Osteoblast (primary cell): ENCODE data around the gene ZSWIM6. TPM values are rescaled to one million over a fixed set of nuclear protein-coding genes. Genes with fewer than 3 reads are reported as not detected.

ENCODE experiments used
- DNase-seq: peaks from one replicate; pipeline ENCODE4 v3.0.0; 2011; ENCODE audit warnings: low spot score, mixed read lengths; ENCODE audit not compliant: insufficient read length; ENCODE audit errors: missing footprints
- H2AFZ ChIP-seq: 2 replicates; pipeline ENCODE4 v1.6.0; 2011; ENCODE audit warnings: mild to moderate bottlenecking, low read length
- H3K27ac ChIP-seq: 2 replicates; pipeline ENCODE4 v1.5.1; 2011; ENCODE audit warnings: mild to moderate bottlenecking, low read depth, low read length, moderate library complexity
- H3K27me3 ChIP-seq: 2 replicates; pipeline ENCODE4 v1.6.0; 2012; ENCODE audit warnings: mild to moderate bottlenecking, control low read depth, inconsistent platforms, low read length, moderate library complexity; ENCODE audit not compliant: insufficient read depth
- H3K36me3 ChIP-seq: 2 replicates; pipeline ENCODE4 v1.5.1; 2011; ENCODE audit warnings: mild to moderate bottlenecking, low read length, control low read depth, moderate library complexity; ENCODE audit not compliant: insufficient read depth
- H3K4me1 ChIP-seq: 2 replicates; pipeline ENCODE4 v1.5.1; 2011; ENCODE audit warnings: mild to moderate bottlenecking, low read length, control low read depth, moderate library complexity; ENCODE audit not compliant: insufficient read depth
- H3K4me2 ChIP-seq: 2 replicates; pipeline ENCODE4 v1.6.0; 2011; ENCODE audit warnings: mild to moderate bottlenecking, low read length; ENCODE audit not compliant: insufficient read depth
- H3K4me3 ChIP-seq: fragments of 200-600 bp; sonication (generic); 3 replicates; pipeline ENCODE4 v1.5.1; 2012; ENCODE audit warnings: mild to moderate bottlenecking, low read length, inconsistent platforms; ENCODE audit not compliant: insufficient read depth
- H3K79me2 ChIP-seq: 2 replicates; pipeline ENCODE4 v1.6.0; 2012; ENCODE audit warnings: mild to moderate bottlenecking, low read length, control low read depth, inconsistent platforms; ENCODE audit not compliant: insufficient read depth
- H3K9me3 ChIP-seq: 2 replicates; pipeline ENCODE4 v1.5.1; 2011; ENCODE audit warnings: low read depth, low read length, control low read depth
- H4K20me1 ChIP-seq: 2 replicates; pipeline ENCODE4 v1.6.0; 2012; ENCODE audit warnings: mild to moderate bottlenecking, low read length, control low read depth; ENCODE audit not compliant: insufficient read depth
- CTCF ChIP-seq: IDR thresholded peaks from 2 replicates; pipeline ENCODE4 v1.5.1; 2011; ENCODE audit warnings: mild to moderate bottlenecking, low read depth, low read length, moderate library complexity; ENCODE audit errors: extremely low read depth
- total RNA-seq: library from RNA; depleted of rRNA; stranded (reverse); fragments of >200 nt; gene quantifications from 2 replicates; pipeline ENCODE4 v1.2.3, GENCODE V29; 2012

Gene ZSWIM6
- total RNA-seq, 1 donor, result 10.5 TPM

DNA sequence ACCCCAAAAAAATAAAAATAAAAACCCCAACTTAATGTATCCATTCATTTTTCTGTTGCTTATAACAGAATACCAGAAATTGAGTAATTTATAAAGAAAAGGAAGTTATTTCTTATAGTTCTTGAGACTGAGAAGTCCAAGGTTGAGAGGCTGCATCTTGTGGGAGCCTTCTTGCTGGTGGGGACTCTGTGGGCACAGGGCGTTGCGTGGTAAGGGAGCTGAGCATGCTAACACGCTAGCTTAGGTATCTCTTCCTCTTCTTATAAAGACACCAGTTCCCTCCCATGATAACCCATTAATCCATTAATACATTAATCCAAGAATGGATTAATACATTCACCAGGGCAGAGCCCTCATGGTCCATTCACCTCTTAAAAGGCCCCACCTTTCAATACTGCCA is 150.9 kb downstream of the ZSWIM6 start:
- H3K79me2 ChIP-seq, result peaks cover 88% of the 10 kb centered on the region
- H3K9me3 ChIP-seq, result no peaks in the 10 kb centered on the region
- TF ChIP-seq CTCF, result no peak
- no peak overlapping the region for H3K4me2 ChIP-seq
- no peaks in the 10 kb centered on the region for H3K4me1 ChIP-seq
- H3K4me3 ChIP-seq, result no peak overlapping the region
- H3K36me3 ChIP-seq, result peaks cover 3% of the 10 kb centered on the region
- no peak overlapping the region for H3K27ac ChIP-seq
- H4K20me1 ChIP-seq, result peaks cover 23% of the 10 kb centered on the region
- H3K27me3 ChIP-seq, result no peaks in the 10 kb centered on the region
- DNase-seq, result no peak
- no peak overlapping the region for H2AFZ ChIP-seq

DNA sequence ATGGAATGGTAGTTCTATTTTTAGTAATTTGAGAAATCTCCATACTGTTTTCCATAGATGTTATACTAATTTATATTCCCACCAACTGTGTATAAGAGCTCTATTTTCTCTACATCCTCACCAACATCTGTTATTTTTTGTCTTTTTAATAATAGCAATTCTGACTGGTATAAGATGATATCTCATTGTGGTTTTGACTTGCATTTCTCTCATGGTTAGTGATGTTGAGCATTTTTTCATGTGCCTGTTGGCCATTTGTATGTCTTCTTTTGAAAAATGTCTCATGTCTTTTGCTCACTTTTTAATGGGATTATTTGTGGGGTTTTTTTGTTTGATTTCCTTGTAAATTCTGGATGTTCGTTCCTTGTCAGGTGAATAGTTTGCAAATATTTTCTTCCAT is 154.4 kb downstream of the ZSWIM6 start:
- no peak overlapping the region for H3K4me2 ChIP-seq
- no peak overlapping the region for H3K4me3 ChIP-seq
- no peaks in the 10 kb centered on the region for H3K4me1 ChIP-seq
- no peak overlapping the region for H2AFZ ChIP-seq
- H3K27me3 ChIP-seq, result no peaks in the 10 kb centered on the region
- H4K20me1 ChIP-seq, result peaks cover 21% of the 10 kb centered on the region
- peaks cover 3% of the 10 kb centered on the region for H3K36me3 ChIP-seq
- peaks cover 82% of the 10 kb centered on the region for H3K79me2 ChIP-seq
- no peaks in the 10 kb centered on the region for H3K9me3 ChIP-seq
- no peak for TF ChIP-seq CTCF
- no peak overlapping the region for H3K27ac ChIP-seq
- DNase-seq, result no peak

GRCh38 chr5:61489574-61489973 is 157.5 kb downstream of the ZSWIM6 start:
- no peak for TF ChIP-seq CTCF
- Histone ChIP-seq H3K4me2 (no peak overlapping the region), H3K4me1 (no peaks in the 10 kb centered on the region), H3K27me3 (no peaks in the 10 kb centered on the region), H3K9me3 (no peaks in the 10 kb centered on the region), H3K79me2 (peaks cover 78% of the 10 kb centered on the region), H3K27ac (no peak overlapping the region), H3K4me3 (no peak overlapping the region), H4K20me1 (peaks cover 20% of the 10 kb centered on the region), H2AFZ (no peak overlapping the region), H3K36me3 (peaks cover 10% of the 10 kb centered on the region)
- DNase-seq, result no peak

DNA sequence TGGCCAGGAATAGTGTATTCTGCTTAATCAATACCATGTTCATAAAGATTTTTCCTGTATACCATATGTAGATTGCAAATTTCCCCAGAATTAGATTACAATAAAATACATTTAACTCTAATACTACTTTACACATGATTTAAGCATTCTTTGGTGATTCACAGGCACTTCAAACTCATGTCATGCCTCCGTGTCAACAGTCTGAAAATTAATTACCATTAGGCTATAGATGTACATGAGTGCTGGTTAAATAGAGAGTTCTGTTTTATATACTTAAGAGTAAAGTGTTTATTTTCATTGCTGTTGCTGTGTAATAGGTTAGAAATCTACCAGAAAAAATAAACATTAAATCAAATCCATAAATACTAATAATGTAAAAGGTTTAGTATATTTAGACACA is 159.8 kb downstream of the ZSWIM6 start:
- Histone ChIP-seq H2AFZ (no peak overlapping the region), H4K20me1 (peaks cover 16% of the 10 kb centered on the region), H3K4me1 (no peaks in the 10 kb centered on the region), H3K4me2 (no peak overlapping the region), H3K27ac (no peak overlapping the region), H3K36me3 (peaks cover 18% of the 10 kb centered on the region), H3K9me3 (no peaks in the 10 kb centered on the region), H3K79me2 (peaks cover 64% of the 10 kb centered on the region), H3K4me3 (no peak overlapping the region), H3K27me3 (no peaks in the 10 kb centered on the region)
- no peak for TF ChIP-seq CTCF
- DNase-seq, result no peak
